GM11168 (cell line): ENCODE data around the gene NRL.
"Not testable (repeated sequence)": the region's sequence is repeated elsewhere in the genome, so short reads cannot be mapped to it uniquely, and the experiment has no call there.

Experiments used
- in situ Hi-C: fragments of 300-500 bp; cut with MboI; formaldehyde crosslinking; loops from one replicate; pipeline ENCODE4 v1.12.0; 2022; ENCODE audit warnings: low sequenced_read_pairs; ENCODE audit not compliant: unreplicated experiment

NRL gene

DNA sequence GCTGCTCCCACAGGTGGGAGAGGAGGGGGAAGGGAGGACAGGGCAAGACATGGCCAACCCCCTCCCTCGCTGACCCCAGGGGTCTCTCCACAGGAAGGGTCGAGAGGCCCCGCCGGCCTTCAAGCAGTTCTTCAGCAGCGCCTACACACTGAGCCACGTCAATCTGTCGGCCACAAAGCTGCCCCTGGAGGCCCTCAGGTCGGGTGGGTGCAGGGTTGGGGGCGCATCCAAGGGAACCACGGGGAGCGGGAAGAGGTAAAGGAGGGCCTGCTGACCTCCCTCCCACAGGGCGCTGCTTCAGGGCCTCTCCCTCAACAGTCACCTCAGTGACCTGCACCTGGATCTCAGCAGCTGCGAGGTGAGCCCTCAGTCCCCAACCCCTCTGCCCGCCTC lies 56.9 kb downstream of the NRL start:
- in situ Hi-C loops = loop anchor here (5.0 kb wide), 1 partner anchor 34 kb away; the partner anchor contains the start of gene PCK2

DNA sequence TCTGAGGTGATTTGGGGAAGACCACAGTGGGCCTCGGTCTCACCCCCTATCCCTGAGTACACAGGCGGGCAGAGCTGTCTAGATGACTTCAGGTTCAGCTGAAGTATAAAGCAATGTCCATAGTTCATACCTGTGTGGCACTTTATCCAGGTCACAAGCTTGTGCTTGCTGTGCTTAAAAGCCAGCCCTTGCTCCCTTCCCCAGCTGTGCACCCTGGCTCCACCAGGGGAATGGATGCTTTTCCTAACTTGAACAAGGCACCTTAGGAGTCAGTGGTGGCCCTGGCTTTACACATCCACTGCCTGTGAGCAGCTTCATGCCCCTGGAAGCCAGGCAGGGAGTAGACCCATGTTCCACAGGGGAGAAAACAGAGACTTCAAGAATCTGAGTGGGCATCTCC lies 57.5 kb downstream of the NRL start:
- in situ Hi-C loops = loop anchor here (5.0 kb wide), 1 partner anchor 35 kb away; the partner anchor contains the start of gene PCK2

- in situ Hi-C loops = loop anchor here (5.0 kb wide), 1 partner anchor 36 kb away; the partner anchor contains the start of gene PCK2
These were observed 58.0 kb downstream of the NRL start for GRCh38 chr14:24056800-24057184.

DNA sequence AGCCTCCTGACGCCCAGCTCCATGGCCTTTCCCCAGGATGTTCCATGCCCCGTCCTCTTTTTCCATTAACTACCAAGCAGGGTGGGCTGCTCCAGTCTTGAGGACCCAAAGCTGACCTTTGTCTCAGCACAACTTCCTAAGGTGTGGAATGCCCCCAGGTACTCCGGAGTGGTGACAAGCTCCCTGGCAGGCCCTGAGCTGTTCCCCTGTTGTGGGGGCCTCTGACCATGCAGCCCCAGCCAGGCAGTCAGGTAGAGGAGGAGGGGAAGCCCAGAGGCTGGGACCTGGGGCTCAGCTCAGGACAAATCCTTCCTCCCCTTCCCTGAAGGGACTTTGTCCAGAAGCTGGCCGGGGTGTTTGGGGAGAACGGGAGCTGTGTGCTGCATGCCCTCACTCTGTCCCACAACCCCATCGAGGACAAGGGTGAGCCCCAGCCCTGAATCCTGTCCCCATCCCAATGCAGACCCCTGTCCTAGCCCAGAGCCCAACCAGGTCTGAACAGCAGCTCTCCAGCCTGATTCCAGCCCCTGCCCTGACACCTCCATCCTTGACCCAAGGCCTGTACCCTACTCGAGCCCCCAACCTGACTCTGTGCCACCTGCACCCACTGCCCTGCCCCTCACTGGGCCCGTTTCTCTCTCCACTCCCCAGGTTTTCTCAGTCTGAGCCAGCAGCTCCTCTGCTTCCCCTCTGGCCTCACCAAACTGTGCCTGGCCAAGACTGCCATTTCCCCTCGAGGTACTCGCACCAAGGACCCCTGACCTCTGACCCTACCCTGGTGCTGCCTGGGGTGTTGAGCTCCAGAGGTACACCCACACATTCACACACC lies 58.6 kb downstream of the NRL start:
- in situ Hi-C loops = loop anchor here (5.0 kb wide), 1 partner anchor 36 kb away; the partner anchor contains the start of gene PCK2

DNA sequence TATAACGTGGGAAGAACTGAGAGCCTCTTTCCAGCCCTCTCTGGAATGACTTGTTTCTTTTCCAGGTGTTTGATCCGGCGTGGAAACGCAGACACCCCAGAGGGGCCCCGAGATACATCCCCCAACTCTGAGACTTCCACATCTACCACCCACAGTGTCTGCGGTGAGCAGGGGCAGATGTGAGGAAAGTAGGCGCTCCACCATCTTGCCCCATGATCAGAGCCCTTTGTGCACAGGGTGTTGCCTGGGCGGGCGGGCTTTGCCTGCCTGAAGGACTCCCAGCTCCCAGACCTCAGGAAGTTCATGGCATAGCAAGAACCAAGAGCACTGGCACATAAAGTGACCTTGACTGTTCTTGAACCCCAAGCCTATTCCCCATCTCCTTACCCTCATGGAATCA lies 60.1 kb downstream of the NRL start:
- in situ Hi-C loops = loop anchor here (5.0 kb wide), 1 partner anchor 38 kb away; the partner anchor contains the start of gene PCK2

- in situ Hi-C loops = no loop called here
These were observed 60.5 kb downstream of the NRL start for GRCh38 chr14:24054324-24054641.

- in situ Hi-C loops = no loop called here
These were observed 61.0 kb downstream of the NRL start for GRCh38 chr14:24053548-24054323.

GRCh38 chr14:24052656-24053547 lies 61.8 kb downstream of the NRL start:
- in situ Hi-C loops = no loop called here

DNA sequence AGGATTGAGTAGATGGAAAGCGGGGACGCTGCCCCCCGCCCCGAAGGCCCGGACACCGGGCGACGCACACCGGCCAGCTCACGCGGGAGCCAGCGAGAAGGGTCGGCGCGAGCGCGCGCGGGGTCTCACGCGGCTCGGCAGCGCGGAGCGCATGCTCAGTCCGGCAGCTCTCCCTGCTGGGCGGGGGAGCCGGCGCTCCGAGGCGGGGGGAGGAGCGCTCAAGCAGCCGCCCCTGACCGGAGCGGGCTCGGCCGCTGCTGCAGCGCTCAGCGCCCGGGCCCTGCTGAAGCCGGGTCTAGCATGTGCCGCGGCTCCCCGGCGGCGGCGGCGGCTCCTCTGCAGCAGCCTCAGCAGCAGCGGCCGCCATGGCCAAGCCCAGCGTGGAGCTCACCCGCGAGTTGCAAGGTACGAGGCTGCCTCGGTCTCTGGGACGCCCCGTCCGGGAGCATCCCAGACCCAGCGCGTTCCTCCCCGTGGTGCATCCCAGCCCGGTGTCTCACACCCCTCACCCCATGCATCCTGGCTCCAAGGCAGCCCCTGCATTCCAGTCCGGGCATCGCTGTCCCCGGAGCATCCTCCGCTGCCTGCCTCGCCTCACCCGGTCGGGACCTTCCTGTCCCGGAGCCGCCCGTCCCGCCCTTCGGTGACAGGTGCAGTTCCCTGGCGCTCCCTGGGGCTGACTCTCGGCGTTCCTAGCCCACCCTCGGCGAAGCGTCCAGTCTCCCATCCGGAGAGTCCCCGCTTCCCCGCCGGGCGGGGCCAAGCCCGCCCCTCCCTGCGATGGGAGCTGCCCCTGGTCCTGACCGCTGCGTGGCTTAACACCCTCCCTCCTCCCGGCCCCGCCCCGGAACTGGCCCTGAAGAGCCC lies 62.7 kb downstream of the NRL start, which contains the start of gene CARMIL3:
TSS of gene CARMIL3 (plus strand) at position 221 of the 867 bp plus-strand sequence. CDS start at position 366, 145 bp downstream.
- in situ Hi-C loops = no loop called here

GRCh38 chr14:24051176-24051788 lies 63.5 kb downstream of the NRL start:
- in situ Hi-C loops = no loop called here

- in situ Hi-C loops = not testable (repeated sequence)
These were observed 64.0 kb downstream of the NRL start for GRCh38 chr14:24050753-24051152.

- in situ Hi-C loops = not testable (repeated sequence)
These were observed 65.7 kb downstream of the NRL start for GRCh38 chr14:24049002-24049401.

DNA sequence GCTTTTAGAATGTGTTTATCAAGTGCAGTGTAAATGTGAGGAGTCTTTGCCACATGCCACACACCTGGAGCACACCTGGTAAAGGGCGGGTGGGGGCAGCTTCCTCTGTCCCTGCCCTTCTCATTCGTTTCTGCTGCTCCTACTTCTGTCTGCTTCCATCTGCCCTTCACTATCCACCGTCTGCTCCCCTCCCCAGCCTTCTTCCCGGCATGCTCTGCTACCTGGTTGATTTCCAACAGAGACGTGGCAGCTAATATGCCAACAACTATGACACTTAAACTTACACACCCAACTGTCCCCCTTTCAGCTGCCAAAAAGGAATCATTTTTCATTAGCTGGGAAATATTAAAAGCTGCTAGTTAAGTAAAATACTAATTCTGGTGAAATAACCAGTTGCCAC lies 72.0 kb downstream of the NRL start:
- in situ Hi-C loops = no loop called here

- in situ Hi-C loops = no loop called here
These were observed 74.1 kb downstream of the NRL start for GRCh38 chr14:24040692-24041091.

GRCh38 chr14:24038686-24039085 lies 76.1 kb downstream of the NRL start:
- in situ Hi-C loops = no loop called here

- in situ Hi-C loops = no loop called here
These were observed 77.1 kb downstream of the NRL start for GRCh38 chr14:24037658-24038037.

DNA sequence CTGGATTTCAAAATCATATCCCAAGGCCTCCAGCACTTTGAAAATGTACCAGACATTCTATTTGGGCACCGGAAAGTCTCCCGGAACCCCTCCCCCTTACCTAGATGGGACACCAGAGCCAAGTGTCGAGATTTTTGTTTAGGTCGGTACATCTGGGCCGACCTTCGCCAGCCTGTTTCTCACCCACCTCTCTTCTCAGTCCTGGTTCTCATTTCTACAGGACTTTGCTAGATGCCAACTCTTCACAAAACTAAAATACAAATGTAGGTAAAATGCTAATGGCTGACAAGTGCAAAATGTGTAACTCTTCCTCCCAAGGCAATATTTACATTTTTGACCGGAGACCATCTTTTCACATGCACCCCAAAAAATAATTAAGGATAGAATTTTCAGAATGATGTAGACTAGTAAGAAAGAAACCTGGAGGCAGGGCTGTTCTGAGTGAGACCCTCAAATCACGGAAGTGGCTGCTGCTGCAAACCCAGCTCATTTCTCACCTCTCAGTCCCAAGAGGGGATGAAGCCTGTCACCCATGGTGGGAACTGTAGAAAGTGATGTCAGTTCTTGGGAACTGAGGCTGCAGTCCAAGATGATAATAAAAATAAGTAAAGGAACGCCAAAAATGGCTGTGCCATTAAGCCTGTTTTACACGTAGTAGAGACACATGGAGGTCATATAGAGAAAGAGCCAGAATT lies 77.6 kb downstream of the NRL start:
- in situ Hi-C loops = not testable (repeated sequence)
